ENCODE data around the gene THAP12.

DNA sequence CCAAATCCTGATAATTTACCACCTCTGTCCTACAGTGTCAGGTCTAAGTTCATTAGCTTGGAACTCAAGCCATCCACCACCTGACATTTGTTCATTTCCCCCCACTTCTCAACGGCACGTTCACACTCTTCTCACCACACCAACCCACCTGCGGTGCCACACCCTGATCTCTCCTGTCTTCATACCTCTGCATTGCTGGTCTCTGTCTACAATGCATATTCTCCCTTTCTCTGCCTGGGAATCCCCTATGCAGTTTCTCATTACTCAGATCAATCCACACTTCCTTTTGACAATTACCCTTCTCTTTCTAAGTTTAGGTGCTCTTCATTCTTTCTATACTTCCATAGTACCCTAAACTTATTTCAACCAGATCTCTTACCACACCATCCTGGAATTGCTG is 43.4 kb upstream of the THAP12 start:
- TF ChIP-seq, protein P1, sequence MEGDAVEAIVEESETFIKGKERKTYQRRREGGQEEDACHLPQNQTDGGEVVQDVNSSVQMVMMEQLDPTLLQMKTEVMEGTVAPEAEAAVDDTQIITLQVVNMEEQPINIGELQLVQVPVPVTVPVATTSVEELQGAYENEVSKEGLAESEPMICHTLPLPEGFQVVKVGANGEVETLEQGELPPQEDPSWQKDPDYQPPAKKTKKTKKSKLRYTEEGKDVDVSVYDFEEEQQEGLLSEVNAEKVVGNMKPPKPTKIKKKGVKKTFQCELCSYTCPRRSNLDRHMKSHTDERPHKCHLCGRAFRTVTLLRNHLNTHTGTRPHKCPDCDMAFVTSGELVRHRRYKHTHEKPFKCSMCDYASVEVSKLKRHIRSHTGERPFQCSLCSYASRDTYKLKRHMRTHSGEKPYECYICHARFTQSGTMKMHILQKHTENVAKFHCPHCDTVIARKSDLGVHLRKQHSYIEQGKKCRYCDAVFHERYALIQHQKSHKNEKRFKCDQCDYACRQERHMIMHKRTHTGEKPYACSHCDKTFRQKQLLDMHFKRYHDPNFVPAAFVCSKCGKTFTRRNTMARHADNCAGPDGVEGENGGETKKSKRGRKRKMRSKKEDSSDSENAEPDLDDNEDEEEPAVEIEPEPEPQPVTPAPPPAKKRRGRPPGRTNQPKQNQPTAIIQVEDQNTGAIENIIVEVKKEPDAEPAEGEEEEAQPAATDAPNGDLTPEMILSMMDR (IDR thresholded peaks at IDR 0.05): no peak
- TF ChIP-seq ZFX (IDR thresholded peaks at IDR 0.05; ENCODE audit: borderline replicate concordance): no peak

Data from 22Rv1 (cell line).